ENCODE data around the gene JAG1.
"Not testable (repeated sequence)": the region's sequence is repeated elsewhere in the genome, so short reads cannot be mapped to it uniquely, and the experiment has no call there.

Gene JAG1

DNA sequence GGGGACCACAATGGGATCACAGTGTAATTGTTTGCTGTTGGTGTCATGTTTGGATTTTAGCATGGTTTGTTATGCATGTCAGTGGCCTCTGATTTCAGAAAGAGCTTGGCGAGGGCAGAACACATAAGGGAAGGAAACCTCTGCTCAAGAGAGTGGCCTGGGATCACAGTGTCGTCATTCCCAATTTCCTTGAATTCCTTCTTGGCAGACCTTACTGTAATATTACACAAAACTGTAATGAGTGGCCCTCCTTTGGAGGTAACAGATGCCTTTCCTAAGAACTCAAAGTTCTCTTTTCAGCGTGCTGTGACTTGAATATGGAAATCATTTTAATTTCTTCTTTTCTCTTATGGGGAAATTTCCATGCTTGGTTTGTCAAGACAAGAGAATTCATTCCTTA is 46.9 kb downstream of the JAG1 start:
- peak; percentile 37 for DNase-seq (ENCODE audit: low read depth)
- TF ChIP-seq, protein P1, sequence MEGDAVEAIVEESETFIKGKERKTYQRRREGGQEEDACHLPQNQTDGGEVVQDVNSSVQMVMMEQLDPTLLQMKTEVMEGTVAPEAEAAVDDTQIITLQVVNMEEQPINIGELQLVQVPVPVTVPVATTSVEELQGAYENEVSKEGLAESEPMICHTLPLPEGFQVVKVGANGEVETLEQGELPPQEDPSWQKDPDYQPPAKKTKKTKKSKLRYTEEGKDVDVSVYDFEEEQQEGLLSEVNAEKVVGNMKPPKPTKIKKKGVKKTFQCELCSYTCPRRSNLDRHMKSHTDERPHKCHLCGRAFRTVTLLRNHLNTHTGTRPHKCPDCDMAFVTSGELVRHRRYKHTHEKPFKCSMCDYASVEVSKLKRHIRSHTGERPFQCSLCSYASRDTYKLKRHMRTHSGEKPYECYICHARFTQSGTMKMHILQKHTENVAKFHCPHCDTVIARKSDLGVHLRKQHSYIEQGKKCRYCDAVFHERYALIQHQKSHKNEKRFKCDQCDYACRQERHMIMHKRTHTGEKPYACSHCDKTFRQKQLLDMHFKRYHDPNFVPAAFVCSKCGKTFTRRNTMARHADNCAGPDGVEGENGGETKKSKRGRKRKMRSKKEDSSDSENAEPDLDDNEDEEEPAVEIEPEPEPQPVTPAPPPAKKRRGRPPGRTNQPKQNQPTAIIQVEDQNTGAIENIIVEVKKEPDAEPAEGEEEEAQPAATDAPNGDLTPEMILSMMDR (conservative IDR thresholded peaks at IDR 0.05; ENCODE audit: low read depth, low read length): no peak
- H3K4me3 ChIP-seq (ENCODE audit: low read depth, low read length): no peak overlapping the region

DNA sequence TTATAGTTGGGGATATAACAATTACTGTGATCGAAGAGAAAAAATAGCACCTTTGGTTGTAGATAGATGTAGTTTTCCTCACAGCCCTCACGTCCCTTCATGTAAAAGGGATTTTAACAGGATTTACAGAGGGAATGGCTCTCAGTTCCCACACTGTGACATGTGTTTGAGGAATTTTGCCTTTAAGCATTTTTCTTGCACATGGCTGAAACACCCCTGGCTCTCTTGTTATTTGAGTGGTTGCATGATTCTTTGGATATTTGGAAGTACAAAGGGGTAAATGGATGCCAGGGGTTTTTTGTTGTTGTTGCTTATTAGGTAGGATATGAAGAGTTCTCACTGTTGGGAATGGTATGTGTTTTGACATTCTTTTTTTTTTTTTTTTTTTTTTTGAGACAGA is 48.2 kb downstream of the JAG1 start:
- TF ChIP-seq, protein P1 (conservative IDR thresholded peaks at IDR 0.05; ENCODE audit: low read depth, low read length): no peak
- DNase-seq (ENCODE audit: low read depth): no peak
- H3K4me3 ChIP-seq (ENCODE audit: low read depth, low read length): no peak overlapping the region

- TF ChIP-seq, protein P1 (conservative IDR thresholded peaks at IDR 0.05; ENCODE audit: low read depth, low read length): peak; percentile 20
- H3K4me3 ChIP-seq (ENCODE audit: low read depth, low read length): peak overlapping the region; percentile 20
- peak; percentile 83 for DNase-seq (ENCODE audit: low read depth)
Measured at GRCh38 chr20:10622657-10623418, 51.0 kb downstream of the JAG1 start.

DNA sequence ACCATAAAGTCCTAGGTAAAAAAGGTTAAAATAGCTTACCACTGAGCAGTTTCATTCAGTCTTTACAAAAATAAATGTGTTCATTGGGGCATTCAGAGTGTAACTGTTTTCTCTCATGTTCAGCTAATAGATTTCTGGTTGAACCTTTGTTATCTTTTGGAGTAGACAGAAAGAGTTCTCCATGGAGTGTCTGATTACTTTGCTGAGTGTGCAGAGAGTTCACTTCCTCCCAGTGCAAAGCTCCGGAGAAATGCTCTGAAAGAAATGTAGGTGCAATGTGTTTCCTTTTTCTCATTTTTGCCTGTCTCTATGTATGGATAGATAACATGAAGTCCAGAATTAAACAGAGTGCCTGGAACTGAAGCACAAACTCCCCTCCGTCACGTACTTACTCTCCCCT is 52.6 kb downstream of the JAG1 start:
- TF ChIP-seq, protein P1 (conservative IDR thresholded peaks at IDR 0.05; ENCODE audit: low read depth, low read length): no peak
- DNase-seq (ENCODE audit: low read depth): no peak
- no peak overlapping the region for H3K4me3 ChIP-seq (ENCODE audit: low read depth, low read length)

GRCh38 chr20:10619427-10619826 is 54.4 kb downstream of the JAG1 start:
- TF ChIP-seq, protein P1 (conservative IDR thresholded peaks at IDR 0.05; ENCODE audit: low read depth, low read length): no peak
- no peak overlapping the region for H3K4me3 ChIP-seq (ENCODE audit: low read depth, low read length)
- DNase-seq (ENCODE audit: low read depth): peak; percentile 84

DNA sequence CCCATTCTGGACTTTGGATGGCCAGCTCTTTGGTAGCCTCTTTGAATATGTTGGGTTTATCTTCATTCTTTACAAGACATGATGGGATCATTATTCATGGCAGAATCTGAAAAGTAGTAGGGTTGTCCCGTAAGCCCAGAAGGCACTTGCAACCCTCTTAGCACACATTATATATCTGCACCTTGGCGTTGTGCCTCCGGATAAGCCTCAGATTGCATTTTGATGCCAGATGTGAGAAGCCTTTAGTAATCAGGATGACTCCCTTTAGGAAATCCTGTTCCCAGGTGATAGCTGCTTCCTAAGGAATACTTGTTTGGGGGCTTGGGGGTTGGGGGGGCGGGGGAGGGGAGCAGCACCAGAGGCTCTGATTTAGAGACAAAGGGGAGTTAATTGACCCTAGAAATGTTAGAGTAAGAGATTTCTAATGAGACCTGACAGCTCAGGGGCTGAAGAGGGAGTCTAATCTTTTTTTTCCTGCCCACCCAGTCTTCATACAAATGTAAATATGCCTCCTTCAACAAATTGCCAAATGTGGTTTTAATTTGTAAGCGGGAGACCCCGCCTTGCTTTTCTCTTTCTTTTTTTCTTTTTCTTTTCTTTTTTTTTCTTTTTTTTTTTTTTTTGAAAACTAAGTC is 55.1 kb downstream of the JAG1 start:
- TF ChIP-seq, protein P1 (conservative IDR thresholded peaks at IDR 0.05; ENCODE audit: low read depth, low read length): no peak
- no peak overlapping the region for H3K4me3 ChIP-seq (ENCODE audit: low read depth, low read length)
- DNase-seq (ENCODE audit: low read depth): no peak

DNA sequence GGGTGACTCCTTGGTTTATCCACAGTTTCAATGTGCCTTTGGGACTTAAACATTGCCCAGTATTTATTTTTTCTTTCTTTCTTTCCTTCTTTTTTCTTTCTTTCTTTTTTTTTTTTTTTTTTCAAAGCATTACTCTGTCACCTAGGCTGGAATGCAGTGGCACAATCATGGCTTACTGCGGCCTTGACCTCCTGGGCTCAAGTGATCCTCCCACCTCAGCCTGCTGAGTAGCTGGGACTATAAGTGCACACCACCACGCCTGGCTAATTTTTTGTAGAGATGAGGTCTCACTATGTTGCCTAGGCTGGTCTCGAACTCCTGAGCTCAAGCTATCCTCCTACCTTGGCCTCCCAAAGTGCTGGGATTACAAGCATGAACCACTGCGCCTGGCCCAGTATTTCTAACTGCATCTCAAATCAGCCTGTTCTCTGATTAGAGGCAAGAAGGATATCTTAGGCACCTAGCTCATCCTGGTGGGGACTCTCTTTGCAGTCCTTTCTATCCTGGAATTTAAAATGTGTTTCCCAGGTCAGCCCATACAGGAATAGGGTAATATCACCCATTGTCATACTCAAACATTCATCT is 56.2 kb downstream of the JAG1 start:
- not testable (repeated sequence) for DNase-seq (ENCODE audit: low read depth); H3K4me3 ChIP-seq (ENCODE audit: low read depth, low read length)
